HAP-1 (cell line): Measurements from ENCODE around the gene AUTS2.

Source experiments
- DNase-seq, 2 experiments: peaks; one replicate each; pipeline ENCODE4 v3.0.0-alpha.2; 2016 to 2020; ENCODE audit warnings: low spot score in 2 of 2
- H3K27me3 ChIP-seq: fragments of 250-450 bp; sonication (Bioruptor Pico); 2 replicates; pipeline ENCODE4 v1.5.1; 2020; ENCODE audit warnings: low read depth, mild to moderate bottlenecking, moderate library complexity
- H3K36me3 ChIP-seq: fragments of 250-450 bp; sonication (Bioruptor Pico); replicated peaks from 2 replicates; pipeline ENCODE4 v1.5.1; 2020; ENCODE audit warnings: mild to moderate bottlenecking
- H3K4me1 ChIP-seq: fragments of 250-450 bp; sonication (Bioruptor Pico); 2 replicates; pipeline ENCODE4 v1.5.1; 2020; ENCODE audit warnings: mild to moderate bottlenecking
- H3K4me3 ChIP-seq: fragments of 250-450 bp; sonication (Bioruptor Pico); 2 replicates; pipeline ENCODE4 v1.5.1; 2020; ENCODE audit warnings: mild to moderate bottlenecking, moderate library complexity
- H3K9me3 ChIP-seq: fragments of 250-450 bp; sonication (Bioruptor Pico); 2 replicates; pipeline ENCODE4 v1.5.1; 2020; ENCODE audit warnings: mild to moderate bottlenecking, moderate library complexity
- in situ Hi-C: fragments of 300-500 bp; cut with MboI; formaldehyde crosslinking; loops from 3 replicates; pipeline ENCODE4 v1.14.3; 2020; ENCODE audit warnings: low sequenced_read_pairs, inconsistent platforms, mixed read lengths

The AUTS2 gene

DNA sequence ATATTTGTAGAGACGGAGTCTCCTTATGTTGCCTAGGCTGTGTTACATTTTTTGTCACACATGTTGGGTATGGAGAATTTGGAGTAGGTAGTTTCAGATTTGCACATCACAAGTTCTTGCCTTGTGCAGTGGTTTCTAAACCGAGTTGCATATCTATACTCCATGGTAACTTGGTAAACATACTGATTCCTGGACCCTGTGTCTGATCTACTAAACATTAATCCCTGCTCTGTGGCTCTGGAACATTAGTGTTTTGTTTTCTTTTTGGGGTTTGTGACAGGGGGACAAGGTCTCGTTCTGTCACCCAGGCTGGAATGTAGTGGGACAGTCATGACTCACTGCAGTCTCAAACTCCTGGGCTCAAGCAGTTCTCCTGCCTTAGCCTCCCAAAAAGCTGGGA lies 24.7 kb downstream of the AUTS2 start:
- in situ Hi-C loops, result no loop called here
- DNase-seq, result no peak
- no peaks in the 10 kb centered on the region for H3K36me3 ChIP-seq
- H3K4me3 ChIP-seq, result no peak overlapping the region
- H3K27me3 ChIP-seq, result no peaks in the 10 kb centered on the region
- H3K9me3 ChIP-seq, result no peaks in the 10 kb centered on the region
- H3K4me1 ChIP-seq, result peaks cover 44% of the 10 kb centered on the region

DNA sequence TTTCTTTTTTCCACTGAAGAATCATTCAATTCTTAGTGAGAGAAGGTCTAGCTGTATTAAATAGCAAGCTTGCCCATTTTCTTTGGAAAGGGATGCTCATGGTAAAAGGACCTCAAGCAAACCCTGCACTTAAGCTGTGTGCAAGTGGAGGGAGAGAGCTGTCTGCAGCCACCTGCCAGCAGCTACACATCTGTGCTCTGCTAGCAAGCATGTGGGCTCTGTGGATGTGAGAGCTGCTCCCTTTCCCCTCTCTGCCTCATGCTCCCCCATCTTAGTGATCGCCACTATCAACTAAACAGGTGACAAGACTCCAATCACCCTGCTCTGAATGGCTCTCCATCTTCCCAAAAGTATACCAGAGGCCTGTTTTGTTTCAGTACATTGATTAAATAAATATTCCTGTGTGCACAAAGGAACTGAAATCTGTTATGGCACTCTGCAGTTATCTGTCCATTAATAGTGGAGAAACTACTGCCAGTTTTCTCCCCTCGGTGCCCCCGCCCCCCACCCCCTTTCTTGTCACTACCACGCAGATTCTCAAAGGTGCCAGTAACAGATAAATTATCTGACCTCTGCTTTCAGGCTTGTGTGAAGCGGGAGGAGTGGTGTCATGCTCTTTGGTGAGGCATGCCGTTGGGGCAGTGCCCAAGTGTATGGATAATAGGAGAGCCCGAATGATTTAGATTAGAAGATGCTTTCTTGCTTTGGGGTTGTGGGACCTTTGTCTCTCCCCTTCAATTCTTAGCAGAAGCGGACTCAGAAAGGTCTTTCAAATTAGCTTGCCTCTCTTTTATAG lies 26.4 kb downstream of the AUTS2 start:
- Histone ChIP-seq H3K27me3 (no peaks in the 10 kb centered on the region), H3K4me1 (peaks cover 37% of the 10 kb centered on the region), H3K36me3 (no peaks in the 10 kb centered on the region), H3K9me3 (no peaks in the 10 kb centered on the region), H3K4me3 (no peak overlapping the region)
- in situ Hi-C loops, result no loop called here
- DNase-seq, result no peak

DNA sequence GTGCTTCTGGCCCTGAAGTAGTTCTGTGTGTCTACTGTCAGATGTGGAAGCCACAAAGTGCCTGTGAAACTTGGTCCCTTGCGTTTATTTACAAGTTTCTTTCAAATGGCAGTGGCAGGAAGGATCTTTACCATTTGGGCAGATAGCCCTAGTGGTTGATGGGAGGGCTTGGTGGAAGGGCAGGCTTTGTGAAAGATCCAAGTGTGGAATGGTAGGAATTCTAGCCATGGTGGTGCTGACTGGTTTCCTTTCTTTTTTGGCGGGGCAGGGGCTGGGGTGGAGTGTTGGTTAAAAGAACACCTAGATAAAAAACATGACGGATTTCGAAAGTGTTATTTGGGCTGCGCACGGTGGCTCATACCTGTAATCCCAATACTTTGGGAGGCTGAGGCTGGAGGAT lies 27.0 kb downstream of the AUTS2 start:
- in situ Hi-C loops, result no loop called here
- no peaks in the 10 kb centered on the region for H3K9me3 ChIP-seq
- H3K27me3 ChIP-seq, result no peaks in the 10 kb centered on the region
- H3K36me3 ChIP-seq, result no peaks in the 10 kb centered on the region
- DNase-seq, result no peak
- peaks cover 31% of the 10 kb centered on the region for H3K4me1 ChIP-seq
- H3K4me3 ChIP-seq, result no peak overlapping the region

DNA sequence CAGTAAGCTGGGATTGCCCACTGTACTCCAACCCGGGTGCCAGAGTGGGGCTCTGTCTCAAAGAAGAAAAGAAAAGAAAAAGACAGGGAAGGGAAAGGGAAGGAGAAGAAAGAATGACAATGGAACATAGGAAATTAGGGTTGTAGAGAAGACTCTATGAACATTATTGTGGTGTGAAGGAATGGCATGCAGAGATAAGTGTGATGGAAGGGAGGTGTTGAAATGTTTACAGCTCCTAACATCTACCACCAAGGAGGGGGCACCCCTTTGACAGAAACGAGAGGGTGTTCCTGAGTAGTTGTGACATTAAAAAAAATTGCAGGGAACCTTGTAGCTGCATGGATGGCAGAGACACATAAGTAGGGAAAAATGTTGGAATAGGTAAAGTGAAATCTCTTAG lies 27.5 kb downstream of the AUTS2 start:
- Histone ChIP-seq H3K4me3 (no peak overlapping the region), H3K9me3 (no peaks in the 10 kb centered on the region), H3K27me3 (no peaks in the 10 kb centered on the region), H3K4me1 (peaks cover 26% of the 10 kb centered on the region), H3K36me3 (no peaks in the 10 kb centered on the region)
- in situ Hi-C loops, result no loop called here
- no peak for DNase-seq

DNA sequence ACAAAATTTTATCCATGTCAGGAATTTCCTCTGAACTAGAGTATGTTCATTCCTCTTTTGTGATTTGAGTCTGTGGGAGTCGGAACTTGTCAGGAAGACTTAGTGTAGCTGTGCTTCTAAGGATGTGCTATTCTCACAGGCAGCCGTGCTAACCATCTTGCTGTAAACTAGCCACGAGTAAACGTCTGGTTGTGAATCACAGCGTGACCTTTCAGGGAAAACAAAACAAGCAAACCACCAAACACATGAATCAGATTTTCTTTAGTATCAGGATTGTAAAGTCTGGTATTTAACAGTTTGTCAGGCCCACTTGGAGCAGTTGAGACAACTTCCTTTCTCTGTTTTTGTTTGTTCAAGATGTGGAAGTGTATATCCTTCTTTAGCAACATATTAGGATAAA lies 32.0 kb downstream of the AUTS2 start:
- Histone ChIP-seq H3K9me3 (no peaks in the 10 kb centered on the region), H3K36me3 (no peaks in the 10 kb centered on the region), H3K4me1 (peaks cover 25% of the 10 kb centered on the region), H3K27me3 (no peaks in the 10 kb centered on the region), H3K4me3 (no peak overlapping the region)
- DNase-seq, result no peak
- in situ Hi-C loops, result no loop called here

DNA sequence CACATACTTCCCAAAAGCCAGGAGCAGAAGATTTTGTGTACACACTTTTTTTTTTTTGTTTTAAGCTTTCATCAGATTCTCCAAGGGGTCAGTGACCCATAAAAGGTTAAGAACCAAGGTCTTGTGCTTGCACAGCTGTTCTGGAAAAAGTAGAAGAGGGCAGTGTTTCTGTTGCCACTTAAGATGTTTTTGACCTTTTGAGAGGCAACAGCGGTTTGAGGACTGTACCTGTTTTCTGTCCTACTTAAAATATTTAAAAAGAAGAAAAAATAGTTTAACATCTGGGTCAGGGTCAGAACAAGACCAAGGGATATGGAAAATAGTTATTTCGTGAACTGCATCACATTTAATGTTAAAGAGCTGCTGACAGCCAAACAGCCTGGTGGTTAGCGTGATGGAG lies 32.9 kb downstream of the AUTS2 start:
- no peak overlapping the region for H3K4me3 ChIP-seq
- in situ Hi-C loops, result no loop called here
- H3K27me3 ChIP-seq, result no peaks in the 10 kb centered on the region
- no peaks in the 10 kb centered on the region for H3K36me3 ChIP-seq
- no peaks in the 10 kb centered on the region for H3K9me3 ChIP-seq
- no peak for DNase-seq
- H3K4me1 ChIP-seq, result peaks cover 25% of the 10 kb centered on the region

DNA sequence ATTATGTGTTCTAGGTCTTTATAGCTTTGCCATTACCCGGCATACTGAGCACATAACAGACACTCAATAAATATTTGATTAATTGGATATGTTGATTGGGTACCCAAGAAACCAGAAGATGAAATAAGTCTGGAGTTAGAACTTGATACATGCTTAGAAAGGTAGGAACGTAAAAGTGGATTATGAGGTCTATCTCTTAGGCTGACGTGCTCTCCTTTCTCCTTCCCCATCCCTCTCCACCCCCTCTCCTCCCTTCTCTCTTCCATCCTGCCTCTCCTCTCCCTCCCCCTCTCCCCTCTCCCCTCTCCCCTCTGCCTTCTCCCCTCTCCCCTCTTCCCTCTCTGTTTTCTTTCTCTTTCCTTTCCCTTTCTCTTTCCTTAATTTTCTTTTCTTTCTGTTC lies 34.0 kb downstream of the AUTS2 start:
- in situ Hi-C loops, result no loop called here
- DNase-seq, result no peak

DNA sequence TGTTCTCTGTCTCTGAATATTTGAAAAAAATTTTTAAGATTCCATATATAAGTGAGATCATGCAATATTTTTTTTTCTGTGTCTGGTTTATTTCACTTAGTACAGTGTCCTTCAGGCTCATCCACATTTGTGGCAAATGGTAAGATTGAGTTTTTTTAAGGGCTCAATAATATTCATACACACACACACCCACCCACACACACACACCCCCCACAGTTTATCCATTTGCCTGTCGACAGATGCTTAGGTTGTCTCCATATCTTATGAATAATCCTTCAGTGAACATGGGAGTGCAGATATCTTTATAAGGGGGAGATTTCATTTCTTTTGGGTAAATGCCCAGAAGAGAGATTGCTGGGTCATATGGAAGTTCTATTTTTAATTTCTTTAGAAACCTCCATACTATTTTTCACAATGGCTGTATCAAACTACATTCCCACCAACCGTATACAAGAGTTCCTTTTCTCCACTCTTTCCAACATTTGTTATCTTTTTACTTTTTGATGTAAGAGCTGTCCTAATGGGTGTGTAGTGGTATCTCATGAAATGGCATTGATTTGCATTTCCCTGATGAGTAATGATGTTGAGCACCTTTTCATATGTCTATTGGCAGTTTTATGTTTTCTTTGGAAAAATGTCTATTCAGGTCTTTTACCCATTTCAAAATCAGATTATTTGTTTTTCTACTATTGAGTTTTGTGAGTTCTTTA lies 35.0 kb downstream of the AUTS2 start:
- no peaks in the 10 kb centered on the region for H3K36me3 ChIP-seq
- H3K4me3 ChIP-seq, result no peak overlapping the region
- H3K27me3 ChIP-seq, result no peaks in the 10 kb centered on the region
- in situ Hi-C loops, result no loop called here
- H3K9me3 ChIP-seq, result no peaks in the 10 kb centered on the region
- DNase-seq, result no peak
- peaks cover 17% of the 10 kb centered on the region for H3K4me1 ChIP-seq

More for the DNA sequence above, 34.0 kb downstream of the AUTS2 start:
- peaks cover 25% of the 10 kb centered on the region for H3K4me1 ChIP-seq
- no peaks in the 10 kb centered on the region for H3K9me3 ChIP-seq
- H3K4me3 ChIP-seq, result no peak overlapping the region
- no peaks in the 10 kb centered on the region for H3K36me3 ChIP-seq
- H3K27me3 ChIP-seq, result no peaks in the 10 kb centered on the region

DNA sequence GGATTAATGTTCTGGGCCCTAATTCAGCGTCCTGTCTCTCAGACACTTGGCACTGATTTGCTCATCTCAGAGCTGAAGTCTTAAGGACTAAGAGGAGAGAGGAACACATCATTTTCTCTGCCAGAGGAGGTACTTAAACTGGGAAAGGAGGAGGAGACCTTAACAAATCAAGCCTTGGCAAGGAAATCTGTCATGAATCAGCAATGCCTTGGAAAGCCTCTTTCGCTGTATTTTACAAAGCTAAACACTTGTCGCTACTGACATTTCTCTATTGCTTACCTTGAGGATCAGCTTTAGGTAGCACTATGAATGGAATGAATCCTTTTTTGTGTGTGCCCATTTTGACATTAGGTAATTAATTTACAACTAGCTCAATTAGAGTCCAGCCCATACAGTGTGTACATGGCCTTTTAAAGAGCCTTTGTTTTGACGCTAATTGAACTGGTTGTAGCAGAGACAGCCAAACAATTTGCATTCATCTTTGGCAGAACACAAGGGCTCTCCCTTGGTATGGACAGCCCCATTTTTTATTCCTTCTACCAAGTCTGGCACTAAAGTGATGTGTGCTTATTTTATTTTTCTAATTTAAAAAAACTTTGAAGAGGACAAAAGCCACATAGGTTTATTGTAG lies 37.4 kb downstream of the AUTS2 start:
- no peak for DNase-seq
- in situ Hi-C loops, result no loop called here
- Histone ChIP-seq H3K4me3 (no peak overlapping the region), H3K36me3 (no peaks in the 10 kb centered on the region), H3K9me3 (no peaks in the 10 kb centered on the region), H3K27me3 (no peaks in the 10 kb centered on the region), H3K4me1 (peaks cover 33% of the 10 kb centered on the region)

DNA sequence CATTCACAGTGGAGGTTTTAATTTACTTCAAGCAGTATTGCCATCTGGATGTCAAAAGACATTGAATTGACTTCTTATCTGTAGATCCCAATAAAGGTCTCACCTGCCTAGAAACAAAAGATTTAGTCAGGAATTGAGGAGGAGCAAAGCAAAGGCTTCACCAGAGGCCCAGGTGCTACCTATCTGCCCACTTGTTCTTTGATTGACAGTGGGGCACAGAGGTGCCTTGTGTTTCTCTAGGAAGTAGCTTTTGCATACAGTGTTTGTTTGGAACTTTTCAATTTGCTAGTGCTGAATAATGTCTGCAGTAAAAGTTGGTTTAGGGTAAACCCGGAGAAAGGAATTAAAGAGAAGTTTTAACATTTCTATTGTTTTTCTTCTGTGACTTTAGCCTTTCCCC lies 40.4 kb downstream of the AUTS2 start:
- in situ Hi-C loops, result no loop called here
- Histone ChIP-seq H3K4me1 (peaks cover 28% of the 10 kb centered on the region), H3K9me3 (no peaks in the 10 kb centered on the region), H3K36me3 (no peaks in the 10 kb centered on the region), H3K4me3 (no peak overlapping the region), H3K27me3 (no peaks in the 10 kb centered on the region)
- no peak for DNase-seq

DNA sequence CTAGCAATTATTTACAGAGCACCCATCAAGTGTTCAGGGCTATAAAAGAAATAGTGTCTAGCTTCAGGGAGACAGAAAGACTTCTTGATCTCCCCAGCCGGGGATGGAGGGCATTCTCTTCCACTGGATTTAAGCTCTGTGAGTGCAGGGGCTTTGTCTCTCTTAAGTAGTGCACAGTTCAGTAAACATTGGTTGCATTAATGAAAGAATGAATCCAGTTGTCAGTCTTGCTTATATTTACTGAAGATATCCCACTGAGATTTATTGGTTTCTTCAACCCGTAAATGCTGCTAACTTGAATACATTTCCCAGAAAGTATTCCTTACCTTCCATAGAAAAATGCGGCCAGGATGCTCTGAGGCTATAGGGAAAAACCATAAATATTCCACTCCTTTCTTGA lies 41.9 kb downstream of the AUTS2 start:
- in situ Hi-C loops, result no loop called here
- peaks cover 25% of the 10 kb centered on the region for H3K4me1 ChIP-seq
- no peaks in the 10 kb centered on the region for H3K27me3 ChIP-seq
- H3K4me3 ChIP-seq, result no peak overlapping the region
- no peaks in the 10 kb centered on the region for H3K36me3 ChIP-seq
- H3K9me3 ChIP-seq, result no peaks in the 10 kb centered on the region
- peak; percentile 53 to 61 for DNase-seq

DNA sequence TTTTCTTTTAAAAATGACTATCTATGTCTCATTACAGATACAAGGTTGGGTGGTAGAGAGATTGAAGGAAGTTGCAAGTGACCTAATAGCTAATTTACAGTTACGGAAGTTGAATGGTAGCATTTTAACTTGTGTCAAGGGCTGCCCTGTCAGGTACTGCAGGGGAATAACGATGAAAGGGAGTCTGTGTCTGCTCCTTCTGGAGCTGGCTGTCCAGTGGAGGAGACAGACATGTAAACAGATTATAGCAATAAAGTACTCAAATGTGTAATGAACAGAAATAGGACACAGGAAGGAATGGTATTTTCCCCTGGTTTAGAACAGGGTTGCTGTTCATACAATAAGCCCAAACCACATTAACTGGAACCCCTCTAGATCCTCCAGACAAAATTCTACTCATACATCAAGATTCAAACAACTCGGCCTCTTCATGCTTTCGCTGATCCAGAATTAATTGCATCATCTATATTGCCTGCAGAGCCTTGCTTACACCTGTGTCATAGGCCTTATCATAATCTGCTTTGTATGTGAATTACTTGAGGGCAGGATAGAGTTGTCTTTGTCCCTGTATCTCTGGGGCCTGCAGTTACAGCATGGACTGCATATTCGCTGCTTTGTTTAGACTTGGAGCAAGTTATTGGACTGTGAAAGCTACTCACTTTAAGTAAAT lies 42.8 kb downstream of the AUTS2 start:
- in situ Hi-C loops, result no loop called here
- H3K36me3 ChIP-seq, result no peaks in the 10 kb centered on the region
- no peaks in the 10 kb centered on the region for H3K27me3 ChIP-seq
- peaks cover 30% of the 10 kb centered on the region for H3K4me1 ChIP-seq
- H3K4me3 ChIP-seq, result no peak overlapping the region
- no peaks in the 10 kb centered on the region for H3K9me3 ChIP-seq
- no peak for DNase-seq

DNA sequence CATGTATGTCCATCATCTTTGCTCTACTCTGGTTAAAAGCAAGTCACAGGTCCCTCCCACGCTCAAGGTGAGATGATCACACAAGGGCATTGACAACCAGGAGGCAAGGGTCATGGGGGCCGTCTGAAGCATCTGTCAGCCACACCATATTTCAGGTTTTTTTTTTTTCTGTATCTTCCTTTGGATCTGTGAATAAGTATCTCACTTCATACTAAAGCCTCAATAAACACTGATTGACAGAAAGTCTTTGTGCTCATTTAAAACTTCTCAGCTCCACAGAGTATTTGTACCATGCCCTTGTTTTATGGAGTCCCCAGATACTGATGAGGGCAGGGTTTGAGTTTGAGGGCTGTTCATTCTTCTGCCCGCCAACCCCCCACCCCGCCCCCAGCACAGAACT lies 45.0 kb downstream of the AUTS2 start:
- DNase-seq, result no peak
- Histone ChIP-seq H3K27me3 (no peaks in the 10 kb centered on the region), H3K9me3 (no peaks in the 10 kb centered on the region), H3K36me3 (no peaks in the 10 kb centered on the region), H3K4me1 (peaks cover 30% of the 10 kb centered on the region), H3K4me3 (no peak overlapping the region)
- in situ Hi-C loops, result no loop called here
